Glutamatergic neuron (in vitro differentiated cells): ENCODE measurements around the gene RHNO1. TPM values are rescaled to one million over a fixed set of nuclear protein-coding genes. Genes with fewer than 3 reads are reported as not detected.

Source experiments
- DNase-seq: peaks from one replicate; pipeline ENCODE4 v3.0.0; 2022
- H3K27ac Mint-ChIP-seq: one replicate; pipeline ENCODE4 v1.8.0; 2020; ENCODE audit warnings: mild to moderate bottlenecking, mixed read lengths, inconsistent platforms; ENCODE audit not compliant: unreplicated experiment
- H3K27me3 Mint-ChIP-seq: one replicate; pipeline ENCODE4 v1.8.0; 2020; ENCODE audit warnings: mild to moderate bottlenecking, moderate library complexity, mixed read lengths, inconsistent platforms; ENCODE audit not compliant: unreplicated experiment
- H3K36me3 Mint-ChIP-seq: one replicate; pipeline ENCODE4 v1.8.0; 2020; ENCODE audit warnings: mild to moderate bottlenecking, mixed read lengths, inconsistent platforms; ENCODE audit not compliant: unreplicated experiment
- H3K4me1 Mint-ChIP-seq: one replicate; pipeline ENCODE4 v1.8.0; 2020; ENCODE audit warnings: mild to moderate bottlenecking, low read depth, mixed read lengths, inconsistent platforms; ENCODE audit not compliant: unreplicated experiment
- H3K4me3 Mint-ChIP-seq: one replicate; pipeline ENCODE4 v1.8.0; 2020; ENCODE audit warnings: mild to moderate bottlenecking, mixed read lengths, inconsistent platforms; ENCODE audit not compliant: unreplicated experiment
- H3K9me3 Mint-ChIP-seq: one replicate; pipeline ENCODE4 v1.8.0; 2020; ENCODE audit warnings: mild to moderate bottlenecking, moderate library complexity, mixed read lengths, inconsistent platforms; ENCODE audit not compliant: unreplicated experiment
- long read RNA-seq: library from polyadenylated mRNA; unstranded; transcript quantifications from one replicate; pipeline ENCODE4 v2.0.0, GENCODE V29; 2020; ENCODE audit not compliant: unreplicated experiment
- total RNA-seq: library from RNA; stranded (reverse); fragmentation: NEBNext Ultra II Directional; extraction: Animal tissue kit (Norgen Biotek cat#: 25700); gene quantifications from one replicate; pipeline ENCODE4 v1.2.1, GENCODE V29; 2021; ENCODE audit not compliant: unreplicated experiment
- TF ChIP-seq, protein P1 (sequence below): fragments of 200-600 bp; sonication (generic); IDR thresholded peaks from one replicate; pipeline ENCODE4 v1.5.0; 2021; ENCODE audit not compliant: partially characterized antibody, unreplicated experiment

The RHNO1 gene, protein sequence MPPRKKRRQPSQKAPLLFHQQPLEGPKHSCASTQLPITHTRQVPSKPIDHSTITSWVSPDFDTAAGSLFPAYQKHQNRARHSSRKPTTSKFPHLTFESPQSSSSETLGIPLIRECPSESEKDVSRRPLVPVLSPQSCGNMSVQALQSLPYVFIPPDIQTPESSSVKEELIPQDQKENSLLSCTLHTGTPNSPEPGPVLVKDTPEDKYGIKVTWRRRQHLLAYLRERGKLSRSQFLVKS
- total RNA-seq: 14.8 TPM
- long read RNA-seq, partial matches to known transcripts: 2 of 5 reads
- long read RNA-seq, other reads (novel, unspliced or antisense): 0 of 5 reads

GRCh38 chr12:2877047-2877952 is at the start of gene RHNO1, which contains the start of gene FOXM1:
TSS of gene RHNO1 (plus strand) at chr12:2877223. CDS start at chr12:2885367, 8,144 bp downstream.
TSS of gene FOXM1 (minus strand) at chr12:2877174. CDS start at chr12:2874478, 2,696 bp downstream.
- Mint-ChIP-seq H3K27me3 (no peaks in the 10 kb centered on the region), H3K27ac (peak within 1 kb of the TSS; percentile 89), H3K36me3 (no peaks in the 10 kb centered on the region), H3K4me3 (peak within 1 kb of the TSS; percentile 98), H3K4me1 (peaks cover 9% of the 10 kb centered on the region), H3K9me3 (peaks cover 6% of the 10 kb centered on the region)
- DNase-seq: peak; percentile 92
- TF ChIP-seq, protein P1, sequence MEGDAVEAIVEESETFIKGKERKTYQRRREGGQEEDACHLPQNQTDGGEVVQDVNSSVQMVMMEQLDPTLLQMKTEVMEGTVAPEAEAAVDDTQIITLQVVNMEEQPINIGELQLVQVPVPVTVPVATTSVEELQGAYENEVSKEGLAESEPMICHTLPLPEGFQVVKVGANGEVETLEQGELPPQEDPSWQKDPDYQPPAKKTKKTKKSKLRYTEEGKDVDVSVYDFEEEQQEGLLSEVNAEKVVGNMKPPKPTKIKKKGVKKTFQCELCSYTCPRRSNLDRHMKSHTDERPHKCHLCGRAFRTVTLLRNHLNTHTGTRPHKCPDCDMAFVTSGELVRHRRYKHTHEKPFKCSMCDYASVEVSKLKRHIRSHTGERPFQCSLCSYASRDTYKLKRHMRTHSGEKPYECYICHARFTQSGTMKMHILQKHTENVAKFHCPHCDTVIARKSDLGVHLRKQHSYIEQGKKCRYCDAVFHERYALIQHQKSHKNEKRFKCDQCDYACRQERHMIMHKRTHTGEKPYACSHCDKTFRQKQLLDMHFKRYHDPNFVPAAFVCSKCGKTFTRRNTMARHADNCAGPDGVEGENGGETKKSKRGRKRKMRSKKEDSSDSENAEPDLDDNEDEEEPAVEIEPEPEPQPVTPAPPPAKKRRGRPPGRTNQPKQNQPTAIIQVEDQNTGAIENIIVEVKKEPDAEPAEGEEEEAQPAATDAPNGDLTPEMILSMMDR: no peak

DNA sequence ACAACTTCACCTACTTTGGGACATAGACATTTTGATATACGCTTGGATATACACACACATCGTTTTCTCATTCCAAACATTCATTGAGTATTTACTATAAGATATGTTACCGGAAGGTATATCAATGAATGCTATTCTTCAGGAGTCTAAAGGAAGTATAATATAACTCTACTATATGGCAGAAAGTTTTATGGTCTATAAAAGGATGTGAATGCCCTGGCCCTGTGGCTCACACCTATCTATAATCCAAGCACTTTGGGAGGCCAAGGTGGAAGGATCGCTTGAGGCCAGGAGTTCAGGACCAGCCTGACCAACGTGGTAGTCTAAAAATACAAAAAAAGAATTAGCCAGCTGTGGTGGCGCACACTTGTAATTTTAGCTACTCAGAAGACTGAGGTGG is 47.7 kb upstream of the RHNO1 start:
- Mint-ChIP-seq H3K27me3 (peaks cover 2% of the 10 kb centered on the region), H3K27ac (no peak overlapping the region), H3K4me3 (no peak overlapping the region), H3K36me3 (peaks cover 11% of the 10 kb centered on the region), H3K4me1 (no peaks in the 10 kb centered on the region), H3K9me3 (no peaks in the 10 kb centered on the region)
- TF ChIP-seq, protein P1: no peak
- no peak for DNase-seq

DNA sequence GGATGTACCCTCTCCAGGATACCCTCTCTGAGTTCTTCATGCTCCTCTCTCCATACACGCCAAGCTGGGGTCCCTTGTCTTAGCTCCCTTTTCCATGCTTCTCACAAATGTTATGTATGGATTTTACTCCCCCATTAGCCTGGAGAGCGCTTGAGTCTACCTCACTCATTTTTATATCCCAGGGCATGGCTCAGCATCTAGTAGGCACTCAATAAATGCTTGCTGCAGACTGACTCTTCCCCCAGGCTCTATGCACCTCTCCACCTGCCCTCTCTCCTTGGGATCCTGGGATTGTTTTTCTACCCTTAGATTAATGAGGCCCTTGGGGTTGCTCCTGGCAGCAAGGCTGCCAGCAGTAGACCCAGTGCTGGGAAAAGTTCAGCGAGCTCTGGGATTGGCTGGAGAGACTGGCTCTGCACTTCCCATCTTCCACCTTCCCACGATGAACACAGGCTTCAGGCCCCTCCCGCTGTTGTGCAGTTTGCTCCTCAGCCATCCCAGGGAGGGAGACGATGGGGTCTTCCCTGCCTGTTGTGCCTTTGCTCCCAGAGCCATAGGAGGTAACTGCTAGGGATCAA is 44.4 kb upstream of the RHNO1 start:
- H3K27ac Mint-ChIP-seq: no peak overlapping the region
- H3K27me3 Mint-ChIP-seq: peaks cover 2% of the 10 kb centered on the region
- peaks cover 2% of the 10 kb centered on the region for H3K9me3 Mint-ChIP-seq
- H3K36me3 Mint-ChIP-seq: peaks cover 11% of the 10 kb centered on the region
- H3K4me1 Mint-ChIP-seq: peaks cover 2% of the 10 kb centered on the region
- H3K4me3 Mint-ChIP-seq: no peak overlapping the region
- TF ChIP-seq, protein P1: no peak
- DNase-seq: no peak

- no peak for DNase-seq
- Mint-ChIP-seq H3K27me3 (peaks cover 2% of the 10 kb centered on the region), H3K4me3 (no peak overlapping the region), H3K36me3 (peaks cover 11% of the 10 kb centered on the region), H3K27ac (no peak overlapping the region), H3K9me3 (peaks cover 2% of the 10 kb centered on the region), H3K4me1 (peaks cover 2% of the 10 kb centered on the region)
- TF ChIP-seq, protein P1: no peak
Measured at GRCh38 chr12:2833327-2833726, 43.7 kb upstream of the RHNO1 start.
